Right lobe of liver (tissue), 6 donors: Measurements from ENCODE around the gene SOHLH2. TPM values are rescaled to one million over a fixed set of nuclear protein-coding genes. Genes with fewer than 3 reads are reported as not detected.

Source experiments
- ATAC-seq, 4 donors: fragments of 200-7000 bp; cut with Tn5 transposase; one replicate each; pipeline ENCODE4 v1.9.1; 2020; ENCODE audit warnings: mild to moderate bottlenecking in 4 of 4, moderate library complexity in 4 of 4
- DNase-seq, 3 donors: peaks; one replicate each; pipeline ENCODE4 v3.0.0-alpha.2; 2020
- H3K27ac ChIP-seq, 3 donors: fragments of 200-600 bp; one replicate each; pipeline ENCODE4 v1.8.0; 2022
- H3K27me3 ChIP-seq, 2 donors: fragments of 200-600 bp; one replicate each; pipeline ENCODE4 v1.8.0; 2022
- H3K36me3 ChIP-seq, 4 donors: fragments of 200-600 bp; sonication (generic) in 1 of 4; one replicate each; pipeline versions ENCODE4 v1.5.1 to v1.8.0; 2017 to 2022; ENCODE audit warnings: control low read depth in 1 of 4
- H3K4me1 ChIP-seq, 4 donors: fragments of 200-600 bp; sonication (generic) in 1 of 4; one replicate each; pipeline versions ENCODE4 v1.5.1 to v1.8.0; 2017 to 2022; ENCODE audit warnings: control low read depth in 1 of 4
- H3K4me3 ChIP-seq, 3 donors: fragments of 200-600 bp; one replicate each; pipeline ENCODE4 v1.8.0; 2022
- H3K9me3 ChIP-seq, 4 donors: fragments of 200-600 bp; sonication (generic) in 1 of 4; one replicate each; pipeline versions ENCODE4 v1.5.1 to v1.8.0; 2017 to 2022; ENCODE audit warnings: control low read depth in 1 of 4
- POLR2A ChIP-seq: fragments of 450-650 bp; IDR thresholded peaks from one replicate; pipeline ENCODE4 v1.6.1; 2017; ENCODE audit warnings: antibody characterized with exemption, mild to moderate bottlenecking
- WGBS: methylation state at CpG from one replicate; pipeline ENCODE4 v1.1.6; 2018; ENCODE audit warnings: low coverage, low lambda C conversion rate; ENCODE audit not compliant: insufficient coverage; ENCODE audit errors: missing lambda C conversion rate; 5-methylcytosine and 5-hydroxymethylcytosine counted together
- intact Hi-C, 2 donors: fragments of 100-400 bp; cut with DNase I; formaldehyde crosslinking; loops; one replicate each; pipeline versions ENCODE4 v1.11.2 to v1.14.1; 2022
- total RNA-seq, 6 experiments: library from RNA; depleted of rRNA in 2 of 6; stranded (reverse); fragments of >200 nt in 2 of 6; fragmentation: NEBNext Ultra II Directional in 3 of 6; extraction: Animal tissue kit (Norgen Biotek cat#: 25700) in 3 of 6; gene quantifications; one replicate each; pipeline versions ENCODE4 v1.1.0 to v1.2.4, GENCODE V29; 2016 to 2023
- TF ChIP-seq, protein P1 (sequence below), 4 donors: fragments of 200-600 bp in 3 of 4; fragments of 450-650 bp in 1 of 4; IDR thresholded peaks; one replicate each; pipeline versions ENCODE4 v1.5.1 to v1.8.0; 2016 to 2022; ENCODE audit warnings: antibody characterized with exemption in 4 of 4, mild to moderate bottlenecking in 2 of 4
- donor health status: DM: no; HTN: yes; CAD: no.
- donor health status: DM: no; HTN: no; CAD: no.
- donor health status: DM: no; HTN: no; CAD: no.
- donor health status: DM: no; HTN: yes; CAD: no.
- donor health status: DM: no; HTN: yes; CAD: no.

SOHLH2 gene
- total RNA-seq, 6 experiments from 2014 or later: not detected

DNA sequence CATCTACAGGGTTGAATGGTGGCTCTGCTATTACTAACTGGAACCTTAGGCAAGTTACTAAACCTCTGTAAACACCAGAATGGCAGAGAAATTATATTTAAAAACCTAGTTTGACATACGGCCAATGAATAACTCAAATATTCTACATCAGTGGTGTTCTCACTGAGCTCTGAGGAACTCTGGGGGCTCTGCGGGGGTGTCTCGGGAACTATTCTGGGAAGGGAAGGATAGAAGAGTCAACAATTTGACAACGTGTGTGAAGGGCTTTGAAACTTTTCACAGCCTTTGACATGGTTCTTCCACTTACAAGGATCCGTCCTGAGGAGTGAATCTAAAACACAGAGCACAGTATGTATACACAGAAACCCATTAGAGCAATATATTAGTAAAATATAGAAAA is 38.7 kb downstream of the SOHLH2 start:
- ATAC-seq (no peak), DNase-seq (no peak)
- no peak overlapping the region for H3K4me3 ChIP-seq
- TF ChIP-seq, protein P1, sequence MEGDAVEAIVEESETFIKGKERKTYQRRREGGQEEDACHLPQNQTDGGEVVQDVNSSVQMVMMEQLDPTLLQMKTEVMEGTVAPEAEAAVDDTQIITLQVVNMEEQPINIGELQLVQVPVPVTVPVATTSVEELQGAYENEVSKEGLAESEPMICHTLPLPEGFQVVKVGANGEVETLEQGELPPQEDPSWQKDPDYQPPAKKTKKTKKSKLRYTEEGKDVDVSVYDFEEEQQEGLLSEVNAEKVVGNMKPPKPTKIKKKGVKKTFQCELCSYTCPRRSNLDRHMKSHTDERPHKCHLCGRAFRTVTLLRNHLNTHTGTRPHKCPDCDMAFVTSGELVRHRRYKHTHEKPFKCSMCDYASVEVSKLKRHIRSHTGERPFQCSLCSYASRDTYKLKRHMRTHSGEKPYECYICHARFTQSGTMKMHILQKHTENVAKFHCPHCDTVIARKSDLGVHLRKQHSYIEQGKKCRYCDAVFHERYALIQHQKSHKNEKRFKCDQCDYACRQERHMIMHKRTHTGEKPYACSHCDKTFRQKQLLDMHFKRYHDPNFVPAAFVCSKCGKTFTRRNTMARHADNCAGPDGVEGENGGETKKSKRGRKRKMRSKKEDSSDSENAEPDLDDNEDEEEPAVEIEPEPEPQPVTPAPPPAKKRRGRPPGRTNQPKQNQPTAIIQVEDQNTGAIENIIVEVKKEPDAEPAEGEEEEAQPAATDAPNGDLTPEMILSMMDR (IDR thresholded peaks at IDR 0.05): no peak
- no peak for TF ChIP-seq POLR2A
- WGBS: 42% methylated on average over 5 of the region's 5 CpGs
- no peaks in the 10 kb centered on the region for H3K9me3 ChIP-seq
- no peaks in the 10 kb centered on the region for H3K4me1 ChIP-seq
- no peaks in the 10 kb centered on the region for H3K36me3 ChIP-seq
- intact Hi-C loops: no loop called here
- no peaks in the 10 kb centered on the region for H3K27me3 ChIP-seq
- no peak overlapping the region for H3K27ac ChIP-seq

DNA sequence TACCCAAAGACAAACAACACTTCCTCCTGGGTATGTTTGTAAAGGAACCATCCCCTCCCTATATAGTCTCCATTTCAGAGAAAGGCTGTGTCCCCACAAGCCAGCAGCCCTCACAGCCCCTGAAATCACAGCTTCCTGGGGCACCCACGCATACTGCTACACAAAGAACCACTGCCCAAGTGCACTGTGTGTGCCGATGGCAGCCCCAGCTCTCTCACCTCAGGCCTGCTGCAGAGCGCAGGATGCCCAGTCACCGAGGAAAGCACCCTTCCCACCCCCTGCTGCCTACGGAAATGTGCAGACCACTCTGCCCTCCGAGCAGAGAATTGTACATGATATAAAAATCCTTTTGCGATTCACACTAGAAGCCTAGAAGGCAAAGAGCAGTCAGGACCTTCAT is 39.4 kb downstream of the SOHLH2 start:
- no peaks in the 10 kb centered on the region for H3K4me1 ChIP-seq
- no peaks in the 10 kb centered on the region for H3K9me3 ChIP-seq
- TF ChIP-seq, protein P1 (IDR thresholded peaks at IDR 0.05): no peak
- no peak for TF ChIP-seq POLR2A
- H3K27me3 ChIP-seq: no peaks in the 10 kb centered on the region
- ATAC-seq (no peak), DNase-seq (no peak)
- WGBS: 51% methylated on average over 7 of the region's 7 CpGs
- no peak overlapping the region for H3K4me3 ChIP-seq
- H3K27ac ChIP-seq: no peak overlapping the region
- no peaks in the 10 kb centered on the region for H3K36me3 ChIP-seq
- intact Hi-C loops: no loop called here

DNA sequence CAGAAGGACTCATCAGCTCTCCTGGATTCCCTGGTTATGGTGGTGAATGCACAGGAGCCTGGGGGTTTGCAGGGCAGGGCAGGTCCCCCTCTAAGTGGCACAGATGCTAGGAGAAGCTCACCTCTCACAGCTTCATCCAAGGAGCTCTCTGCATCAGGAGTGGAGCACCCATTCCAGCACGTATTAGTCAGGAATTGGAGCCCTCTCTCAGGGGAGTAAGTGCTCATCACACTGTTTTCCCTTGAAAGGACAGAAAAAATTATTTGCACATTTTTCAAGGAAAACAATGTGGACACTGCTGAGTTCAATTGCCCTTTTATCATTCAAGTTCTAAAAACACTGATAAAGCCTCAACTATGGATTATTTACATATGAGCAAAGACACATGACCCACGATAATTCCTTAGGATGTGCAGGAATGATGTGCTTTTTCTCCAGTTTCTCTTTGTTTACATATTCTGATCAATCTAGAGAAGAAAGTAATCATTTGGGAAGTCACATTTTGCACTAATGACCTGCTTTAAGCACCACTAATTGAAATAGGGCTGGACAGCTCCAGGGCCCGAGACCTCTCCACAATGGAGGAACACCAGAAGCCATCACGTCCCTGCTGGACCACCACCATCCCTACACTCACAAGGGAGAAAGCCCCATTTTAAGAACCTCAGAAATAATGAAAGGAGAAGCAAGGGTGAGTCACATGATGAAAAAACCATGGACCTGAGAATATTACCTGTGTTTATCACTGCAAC is 40.6 kb downstream of the SOHLH2 start:
- ATAC-seq (no peak), DNase-seq (no peak)
- Histone ChIP-seq H3K4me1 (no peaks in the 10 kb centered on the region), H3K9me3 (no peaks in the 10 kb centered on the region), H3K27ac (no peak overlapping the region), H3K4me3 (no peak overlapping the region), H3K27me3 (no peaks in the 10 kb centered on the region), H3K36me3 (no peaks in the 10 kb centered on the region)
- intact Hi-C loops: no loop called here
- TF ChIP-seq, protein P1 (IDR thresholded peaks at IDR 0.05): no peak
- no peak for TF ChIP-seq POLR2A
- 23% methylated on average over 3 of the region's 4 CpGs for WGBS

- DNase-seq (no peak), ATAC-seq (no peak)
- no peak overlapping the region for H3K27ac ChIP-seq
- no peaks in the 10 kb centered on the region for H3K9me3 ChIP-seq
- intact Hi-C loops: no loop called here
- H3K36me3 ChIP-seq: no peaks in the 10 kb centered on the region
- H3K4me1 ChIP-seq: no peaks in the 10 kb centered on the region
- TF ChIP-seq, protein P1 (IDR thresholded peaks at IDR 0.05): no peak
- TF ChIP-seq POLR2A: no peak
- 66% methylated on average over 5 of the region's 5 CpGs for WGBS
- no peak overlapping the region for H3K4me3 ChIP-seq
- no peaks in the 10 kb centered on the region for H3K27me3 ChIP-seq
Measured at GRCh38 chr13:36166046-36166445, 48.3 kb downstream of the SOHLH2 start.
